Measurements from ENCODE around the gene HSPA14. TPM values are rescaled to one million over a fixed set of nuclear protein-coding genes. Genes with fewer than 3 reads are reported as not detected.
"Not testable (repeated sequence)": the region's sequence is repeated elsewhere in the genome, so short reads cannot be mapped to it uniquely, and the experiment has no call there.

The HSPA14 gene
- total and polyA plus RNA-seq, 4 donors, result 14.8 to 17.7 (median 16.5) TPM

- not testable (repeated sequence) for H3K27ac ChIP-seq (ENCODE audit: low read depth, low read length); H3K4me3 ChIP-seq (ENCODE audit: low read depth, low read length); DNase-seq (ENCODE audit: low read depth in 4 of 6, low spot score in 6 of 6); H3K36me3 ChIP-seq (ENCODE audit: control insufficient read depth, insufficient read depth, low read length); H3K27me3 ChIP-seq (ENCODE audit: control insufficient read depth, insufficient read depth, low read length); H3K9me3 ChIP-seq (ENCODE audit: control insufficient read depth, insufficient read depth, low read length); H3K4me1 ChIP-seq (ENCODE audit: control insufficient read depth, insufficient read depth, low read length)
- no CpG with 5 or more reads among the region's 7 CpGs for WGBS (ENCODE audit: insufficient coverage)
Measured at GRCh38 chr10:14816717-14817116, 21.4 kb upstream of the HSPA14 start.

GRCh38 chr10:14820010-14820774, 17.9 kb upstream of the HSPA14 start:
- H3K9me3 ChIP-seq (ENCODE audit: control insufficient read depth, insufficient read depth, low read length), result no peaks in the 10 kb centered on the region
- H3K27ac ChIP-seq (ENCODE audit: low read depth, low read length), result no peak overlapping the region
- whole genome bisulfite sequencing (ENCODE audit: insufficient coverage), result 100% methylated on average over 2 of the region's 10 CpGs
- H3K4me1 ChIP-seq (ENCODE audit: control insufficient read depth, insufficient read depth, low read length), result no peaks in the 10 kb centered on the region
- H3K27me3 ChIP-seq (ENCODE audit: control insufficient read depth, insufficient read depth, low read length), result no peaks in the 10 kb centered on the region
- peak in 2 of 6 donors; percentile 63 to 74 for DNase-seq (ENCODE audit: low read depth in 4 of 6, low spot score in 6 of 6)
- H3K36me3 ChIP-seq (ENCODE audit: control insufficient read depth, insufficient read depth, low read length), result no peaks in the 10 kb centered on the region
- no peak overlapping the region for H3K4me3 ChIP-seq (ENCODE audit: low read depth, low read length)

GRCh38 chr10:14820775-14821154, 17.3 kb upstream of the HSPA14 start:
- no peak for DNase-seq (ENCODE audit: low read depth in 4 of 6, low spot score in 6 of 6)
- Histone ChIP-seq H3K27me3 (ENCODE audit: control insufficient read depth, insufficient read depth, low read length) (no peaks in the 10 kb centered on the region), H3K4me1 (ENCODE audit: control insufficient read depth, insufficient read depth, low read length) (no peaks in the 10 kb centered on the region), H3K36me3 (ENCODE audit: control insufficient read depth, insufficient read depth, low read length) (no peaks in the 10 kb centered on the region), H3K9me3 (ENCODE audit: control insufficient read depth, insufficient read depth, low read length) (no peaks in the 10 kb centered on the region), H3K4me3 (ENCODE audit: low read depth, low read length) (no peak overlapping the region), H3K27ac (ENCODE audit: low read depth, low read length) (no peak overlapping the region)
- 93% methylated on average over 2 of the region's 5 CpGs for WGBS (ENCODE audit: insufficient coverage)

DNA sequence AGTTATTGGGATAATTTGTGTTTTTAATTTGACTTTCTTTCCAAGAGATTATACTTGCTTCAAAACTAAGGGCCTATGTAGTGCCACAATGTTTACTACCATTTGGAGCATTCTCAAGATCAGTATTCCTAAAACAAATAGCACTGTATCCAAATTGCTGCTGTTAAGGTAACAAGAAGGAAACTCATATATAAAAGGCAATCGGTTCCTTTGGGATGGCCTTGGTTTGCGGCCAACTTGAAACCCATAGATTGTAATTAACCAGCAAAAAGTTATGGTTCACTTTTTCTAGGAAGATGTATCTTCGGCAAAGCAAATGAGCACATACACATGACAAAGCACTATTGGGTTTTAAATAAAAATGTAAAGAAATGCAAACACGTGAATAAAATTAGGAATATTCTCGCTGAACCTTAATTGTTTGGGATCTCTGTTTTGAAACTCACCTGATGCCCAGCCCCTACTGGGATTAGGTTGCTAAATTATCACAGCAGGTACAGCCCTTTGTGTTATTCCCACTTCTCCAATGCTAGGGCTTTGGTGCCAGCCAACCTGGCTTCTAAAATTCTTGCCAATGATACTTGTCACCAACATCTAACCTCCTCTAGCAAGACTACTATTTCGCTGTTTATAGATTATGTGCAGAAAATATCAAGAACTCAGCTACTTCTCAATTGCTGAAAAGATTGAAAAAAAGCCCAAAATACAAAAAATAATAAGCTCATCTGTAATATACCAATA, 16.3 kb upstream of the HSPA14 start:
- Histone ChIP-seq H3K4me1 (ENCODE audit: control insufficient read depth, insufficient read depth, low read length) (no peaks in the 10 kb centered on the region), H3K4me3 (ENCODE audit: low read depth, low read length) (no peak overlapping the region), H3K9me3 (ENCODE audit: control insufficient read depth, insufficient read depth, low read length) (no peaks in the 10 kb centered on the region), H3K27ac (ENCODE audit: low read depth, low read length) (no peak overlapping the region), H3K27me3 (ENCODE audit: control insufficient read depth, insufficient read depth, low read length) (no peaks in the 10 kb centered on the region), H3K36me3 (ENCODE audit: control insufficient read depth, insufficient read depth, low read length) (no peaks in the 10 kb centered on the region)
- DNase-seq (ENCODE audit: low read depth in 4 of 6, low spot score in 6 of 6), result no peak
- WGBS (ENCODE audit: insufficient coverage), result 100% methylated on average over 1 of the region's 6 CpGs

DNA sequence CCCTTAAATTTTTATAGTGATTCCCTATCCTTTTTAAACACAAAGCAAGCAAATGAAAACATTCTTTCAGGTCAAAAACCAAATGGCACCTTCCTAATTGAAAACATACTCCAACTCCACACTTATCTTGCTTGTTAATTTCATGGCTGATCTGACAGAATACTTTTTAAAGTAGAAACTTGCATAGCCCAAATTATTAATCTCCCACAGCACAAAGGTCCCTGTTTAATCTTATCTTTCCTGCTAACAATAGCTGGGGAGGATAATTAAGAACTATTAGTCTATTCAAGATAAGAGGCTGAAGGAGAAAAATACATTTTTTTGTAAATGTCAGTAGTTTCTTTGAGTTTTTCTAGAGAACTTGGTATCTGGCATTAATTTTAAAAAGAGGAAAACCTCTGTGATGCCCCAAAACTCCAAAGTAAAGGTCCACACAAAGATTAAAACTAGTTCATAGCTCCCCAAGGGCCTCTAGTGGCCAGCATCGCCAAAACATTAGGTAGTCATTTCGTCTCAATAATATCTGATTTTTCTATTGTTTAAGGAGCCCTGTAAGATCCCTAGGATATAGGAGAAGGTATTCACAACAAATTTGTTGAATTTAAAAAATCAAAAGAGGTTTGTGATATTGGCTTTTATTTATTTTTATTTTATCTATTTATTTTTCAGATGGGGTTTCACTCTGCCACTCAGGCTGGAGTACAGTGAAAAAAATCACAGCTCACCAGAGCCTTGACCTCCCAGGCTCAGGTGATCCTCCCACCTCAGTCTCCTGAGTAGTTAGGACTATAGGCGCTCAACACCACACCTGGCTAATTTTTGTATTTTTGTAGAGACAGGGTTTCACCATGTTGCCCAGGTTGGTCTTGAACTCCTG, 15.0 kb upstream of the HSPA14 start:
- Histone ChIP-seq H3K4me3 (ENCODE audit: low read depth, low read length) (no peak overlapping the region), H3K4me1 (ENCODE audit: control insufficient read depth, insufficient read depth, low read length) (no peaks in the 10 kb centered on the region), H3K9me3 (ENCODE audit: control insufficient read depth, insufficient read depth, low read length) (no peaks in the 10 kb centered on the region), H3K27me3 (ENCODE audit: control insufficient read depth, insufficient read depth, low read length) (no peaks in the 10 kb centered on the region), H3K36me3 (ENCODE audit: control insufficient read depth, insufficient read depth, low read length) (no peaks in the 10 kb centered on the region), H3K27ac (ENCODE audit: low read depth, low read length) (no peak overlapping the region)
- peak in 3 of 6 donors; percentile 28 to 79 (median 64) for DNase-seq (ENCODE audit: low read depth in 4 of 6, low spot score in 6 of 6)
- WGBS (ENCODE audit: insufficient coverage), result no CpG with 5 or more reads among the region's 3 CpGs

GRCh38 chr10:14823966-14824365, 14.1 kb upstream of the HSPA14 start:
- Histone ChIP-seq H3K27me3 (ENCODE audit: control insufficient read depth, insufficient read depth, low read length) (no peaks in the 10 kb centered on the region), H3K36me3 (ENCODE audit: control insufficient read depth, insufficient read depth, low read length) (no peaks in the 10 kb centered on the region), H3K4me1 (ENCODE audit: control insufficient read depth, insufficient read depth, low read length) (no peaks in the 10 kb centered on the region), H3K9me3 (ENCODE audit: control insufficient read depth, insufficient read depth, low read length) (no peaks in the 10 kb centered on the region), H3K4me3 (ENCODE audit: low read depth, low read length) (no peak overlapping the region), H3K27ac (ENCODE audit: low read depth, low read length) (no peak overlapping the region)
- no peak for DNase-seq (ENCODE audit: low read depth in 4 of 6, low spot score in 6 of 6)
- 100% methylated on average over 2 of the region's 3 CpGs for WGBS (ENCODE audit: insufficient coverage)

- DNase-seq (ENCODE audit: low read depth in 4 of 6, low spot score in 6 of 6), result no peak
- Histone ChIP-seq H3K36me3 (ENCODE audit: control insufficient read depth, insufficient read depth, low read length) (no peaks in the 10 kb centered on the region), H3K4me1 (ENCODE audit: control insufficient read depth, insufficient read depth, low read length) (no peaks in the 10 kb centered on the region), H3K27ac (ENCODE audit: low read depth, low read length) (no peak overlapping the region), H3K9me3 (ENCODE audit: control insufficient read depth, insufficient read depth, low read length) (no peaks in the 10 kb centered on the region), H3K4me3 (ENCODE audit: low read depth, low read length) (no peak overlapping the region), H3K27me3 (ENCODE audit: control insufficient read depth, insufficient read depth, low read length) (no peaks in the 10 kb centered on the region)
- no CpG with 5 or more reads among the region's 1 CpG for WGBS (ENCODE audit: insufficient coverage)
Measured at GRCh38 chr10:14826076-14826829, 11.9 kb upstream of the HSPA14 start.

GRCh38 chr10:14833106-14833505, 5.0 kb upstream of the HSPA14 start:
- H3K36me3 ChIP-seq (ENCODE audit: control insufficient read depth, insufficient read depth, low read length), result no peaks in the 10 kb centered on the region
- no peak overlapping the region for H3K27ac ChIP-seq (ENCODE audit: low read depth, low read length)
- H3K27me3 ChIP-seq (ENCODE audit: control insufficient read depth, insufficient read depth, low read length), result no peaks in the 10 kb centered on the region
- no peaks in the 10 kb centered on the region for H3K9me3 ChIP-seq (ENCODE audit: control insufficient read depth, insufficient read depth, low read length)
- 96% methylated on average over 2 of the region's 3 CpGs for WGBS (ENCODE audit: insufficient coverage)
- no peak for DNase-seq (ENCODE audit: low read depth in 4 of 6, low spot score in 6 of 6)
- no peak overlapping the region for H3K4me3 ChIP-seq (ENCODE audit: low read depth, low read length)
- peaks cover 11% of the 10 kb centered on the region for H3K4me1 ChIP-seq (ENCODE audit: control insufficient read depth, insufficient read depth, low read length)

DNA sequence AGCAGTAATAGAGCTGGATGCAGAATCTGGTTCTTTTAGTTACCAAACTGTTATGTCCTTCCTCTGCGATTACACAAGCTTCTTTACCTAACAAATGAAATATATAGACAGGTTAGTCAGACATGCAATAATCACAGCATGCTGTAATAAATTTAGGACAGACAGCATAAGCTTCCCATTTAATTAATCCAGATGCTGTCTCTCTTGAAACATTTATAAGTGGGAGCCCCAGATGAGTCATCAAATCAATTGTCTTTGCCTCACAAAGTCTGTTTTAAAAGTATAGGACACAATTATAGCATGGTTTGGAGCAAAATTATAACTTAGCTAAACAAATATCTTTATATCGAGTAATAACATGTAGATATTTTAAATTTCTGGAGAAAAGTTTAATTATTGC, 1.9 kb upstream of the HSPA14 start:
- peak in 1 of 6 donors; percentile 5 for DNase-seq (ENCODE audit: low read depth in 4 of 6, low spot score in 6 of 6)
- no peaks in the 10 kb centered on the region for H3K27me3 ChIP-seq (ENCODE audit: control insufficient read depth, insufficient read depth, low read length)
- no peaks in the 10 kb centered on the region for H3K36me3 ChIP-seq (ENCODE audit: control insufficient read depth, insufficient read depth, low read length)
- no CpG with 5 or more reads among the region's 2 CpGs for WGBS (ENCODE audit: insufficient coverage)
- H3K4me3 ChIP-seq (ENCODE audit: low read depth, low read length), result no peak overlapping the region
- H3K4me1 ChIP-seq (ENCODE audit: control insufficient read depth, insufficient read depth, low read length), result peaks cover 16% of the 10 kb centered on the region
- H3K9me3 ChIP-seq (ENCODE audit: control insufficient read depth, insufficient read depth, low read length), result no peaks in the 10 kb centered on the region
- H3K27ac ChIP-seq (ENCODE audit: low read depth, low read length), result peak overlapping the region; percentile 98
